ENCODE data around the gene VPS35L. TPM values are rescaled to one million over a fixed set of nuclear protein-coding genes. Genes with fewer than 3 reads are reported as not detected.

VPS35L gene
- polyA plus RNA-seq, 1 experiment = 67.1 TPM

DNA sequence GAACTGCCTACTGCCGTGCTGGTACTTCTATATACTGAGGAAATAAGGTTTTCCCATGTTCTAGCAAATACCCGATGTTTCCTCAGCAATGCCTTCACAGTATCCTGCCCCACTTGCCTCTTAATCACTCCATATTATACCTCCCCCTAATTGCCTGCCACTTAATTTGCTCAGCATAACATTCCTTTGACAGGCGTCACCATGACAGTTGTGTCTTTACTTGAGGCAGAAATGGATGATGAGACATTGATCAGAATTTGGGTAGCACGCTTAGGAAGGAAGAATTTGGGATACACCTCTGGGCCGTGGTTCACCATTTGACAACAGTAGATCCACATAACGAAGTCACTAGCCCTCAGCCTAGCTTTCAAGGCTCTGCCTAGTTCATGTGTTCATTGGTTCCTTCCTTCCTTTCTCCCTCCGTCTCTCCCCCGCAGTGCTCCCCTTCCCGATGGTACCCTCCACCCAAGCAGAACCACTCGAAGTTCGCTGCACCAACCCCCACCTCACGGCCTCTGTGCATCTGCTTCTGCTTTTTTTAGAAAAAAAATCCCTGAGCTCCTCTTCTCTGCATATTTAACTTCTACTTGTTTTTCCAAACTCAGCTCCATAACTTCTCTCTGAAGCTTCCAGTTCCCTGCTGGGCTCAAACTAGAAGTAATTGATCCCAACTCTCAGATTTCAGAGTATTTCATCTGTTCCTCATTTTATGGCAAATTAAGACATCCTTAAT lies 182.0 kb downstream of the VPS35L start:
- Histone ChIP-seq H3K9me3 (ENCODE audit: control insufficient read depth, insufficient read depth, low read length) (no peaks in the 10 kb centered on the region), H3K4me3 (ENCODE audit: low read depth, low read length) (no peak overlapping the region), H3K27ac (ENCODE audit: low read depth, low read length) (no peak overlapping the region), H3K27me3 (ENCODE audit: control insufficient read depth, insufficient read depth, low read length) (no peaks in the 10 kb centered on the region)
- POLR2A ChIA-PET = no interaction called here
- TF ChIP-seq, protein P1, sequence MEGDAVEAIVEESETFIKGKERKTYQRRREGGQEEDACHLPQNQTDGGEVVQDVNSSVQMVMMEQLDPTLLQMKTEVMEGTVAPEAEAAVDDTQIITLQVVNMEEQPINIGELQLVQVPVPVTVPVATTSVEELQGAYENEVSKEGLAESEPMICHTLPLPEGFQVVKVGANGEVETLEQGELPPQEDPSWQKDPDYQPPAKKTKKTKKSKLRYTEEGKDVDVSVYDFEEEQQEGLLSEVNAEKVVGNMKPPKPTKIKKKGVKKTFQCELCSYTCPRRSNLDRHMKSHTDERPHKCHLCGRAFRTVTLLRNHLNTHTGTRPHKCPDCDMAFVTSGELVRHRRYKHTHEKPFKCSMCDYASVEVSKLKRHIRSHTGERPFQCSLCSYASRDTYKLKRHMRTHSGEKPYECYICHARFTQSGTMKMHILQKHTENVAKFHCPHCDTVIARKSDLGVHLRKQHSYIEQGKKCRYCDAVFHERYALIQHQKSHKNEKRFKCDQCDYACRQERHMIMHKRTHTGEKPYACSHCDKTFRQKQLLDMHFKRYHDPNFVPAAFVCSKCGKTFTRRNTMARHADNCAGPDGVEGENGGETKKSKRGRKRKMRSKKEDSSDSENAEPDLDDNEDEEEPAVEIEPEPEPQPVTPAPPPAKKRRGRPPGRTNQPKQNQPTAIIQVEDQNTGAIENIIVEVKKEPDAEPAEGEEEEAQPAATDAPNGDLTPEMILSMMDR (IDR thresholded peaks at IDR 0.05; ENCODE audit: low read depth, low read length) = no peak
- CTCF ChIA-PET = no interaction called here
- DNase-seq (ENCODE audit: low read depth, low spot score) = no peak

DNA sequence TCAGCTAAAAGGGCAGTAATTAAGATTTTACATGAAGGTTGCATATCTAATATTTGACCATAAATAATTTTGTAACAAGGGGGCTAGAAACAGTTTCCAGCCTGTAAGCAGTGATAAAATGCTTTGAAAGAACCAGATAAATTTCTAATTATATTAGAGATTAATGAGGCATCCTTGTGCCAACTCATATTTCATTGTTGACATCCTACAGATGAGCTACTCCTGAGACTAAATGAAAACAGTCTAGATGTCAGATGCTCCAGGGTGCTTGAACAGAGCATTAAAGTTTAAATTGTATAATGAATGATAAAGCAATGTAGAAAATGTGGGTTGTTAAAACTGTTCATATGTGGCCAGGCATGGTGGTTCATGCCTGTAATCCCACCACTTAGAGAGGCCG lies 185.9 kb downstream of the VPS35L start:
- Histone ChIP-seq H3K4me3 (ENCODE audit: low read depth, low read length) (no peak overlapping the region), H3K9me3 (ENCODE audit: control insufficient read depth, insufficient read depth, low read length) (no peaks in the 10 kb centered on the region), H3K27ac (ENCODE audit: low read depth, low read length) (no peak overlapping the region), H3K27me3 (ENCODE audit: control insufficient read depth, insufficient read depth, low read length) (no peaks in the 10 kb centered on the region)
- POLR2A ChIA-PET = interaction anchor here (0.6 kb wide), 1 partner anchor 19 kb away, joined by 3 read pairs; no protein-coding TSS in a partner anchor
- CTCF ChIA-PET = interaction anchor here (0.9 to 1.3 kb wide), 2 partner anchors 24 to 158 kb away, joined by 3 read pairs; no protein-coding TSS in a partner anchor
- TF ChIP-seq, protein P1 (IDR thresholded peaks at IDR 0.05; ENCODE audit: low read depth, low read length) = no peak
- DNase-seq (ENCODE audit: low read depth, low spot score) = no peak

DNA sequence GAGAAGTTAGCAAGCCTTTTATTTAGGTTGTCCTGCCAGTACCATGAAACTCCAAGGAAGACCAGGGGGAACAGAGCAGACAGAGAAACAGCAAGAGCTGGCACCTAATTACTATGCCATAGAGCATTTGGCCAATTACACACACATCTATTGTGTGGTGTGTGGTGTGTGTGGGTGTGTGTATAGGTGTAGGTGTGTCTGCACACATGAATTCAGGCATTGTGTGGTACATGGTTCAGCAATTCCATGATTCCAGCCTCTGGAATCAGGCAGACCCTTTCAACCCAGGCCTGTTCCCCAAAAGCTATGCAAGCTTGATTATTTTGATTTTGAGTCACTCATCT lies 188.3 kb downstream of the VPS35L start:
- TF ChIP-seq, protein P1 (IDR thresholded peaks at IDR 0.05; ENCODE audit: low read depth, low read length) = no peak
- ChIA-PET CTCF (interaction anchor here (1.3 kb wide), 1 partner anchor 143 kb away, joined by 3 read pairs; no protein-coding TSS in a partner anchor), POLR2A (interaction anchor here (0.5 kb wide), 1 partner anchor 21 kb away, joined by 3 read pairs; no protein-coding TSS in a partner anchor)
- H3K9me3 ChIP-seq (ENCODE audit: control insufficient read depth, insufficient read depth, low read length) = no peaks in the 10 kb centered on the region
- H3K27me3 ChIP-seq (ENCODE audit: control insufficient read depth, insufficient read depth, low read length) = no peaks in the 10 kb centered on the region
- no peak overlapping the region for H3K4me3 ChIP-seq (ENCODE audit: low read depth, low read length)
- no peak overlapping the region for H3K27ac ChIP-seq (ENCODE audit: low read depth, low read length)
- DNase-seq (ENCODE audit: low read depth, low spot score) = no peak

DNA sequence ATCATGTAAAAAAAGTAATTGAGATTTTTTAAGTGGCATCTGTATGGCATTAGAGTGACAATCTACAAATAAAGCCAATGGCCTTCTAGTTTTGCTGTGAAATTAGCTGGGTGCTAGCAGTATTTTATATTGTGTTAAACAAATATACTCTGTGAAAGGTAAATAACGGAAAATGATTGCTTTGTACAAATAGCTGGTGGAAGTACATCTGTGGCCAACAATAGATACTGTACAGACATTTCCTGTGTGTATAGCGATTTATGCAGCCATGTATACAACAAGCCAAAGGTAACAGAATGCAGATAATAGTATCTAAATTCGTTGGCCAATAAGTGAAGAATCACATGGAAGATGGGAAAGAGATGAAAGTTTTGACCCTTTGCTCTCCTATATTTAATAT lies 189.2 kb downstream of the VPS35L start:
- POLR2A ChIA-PET = no interaction called here
- DNase-seq (ENCODE audit: low read depth, low spot score) = no peak
- Histone ChIP-seq H3K27ac (ENCODE audit: low read depth, low read length) (no peak overlapping the region), H3K4me3 (ENCODE audit: low read depth, low read length) (no peak overlapping the region), H3K9me3 (ENCODE audit: control insufficient read depth, insufficient read depth, low read length) (no peaks in the 10 kb centered on the region), H3K27me3 (ENCODE audit: control insufficient read depth, insufficient read depth, low read length) (no peaks in the 10 kb centered on the region)
- CTCF ChIA-PET = no interaction called here
- TF ChIP-seq, protein P1 (IDR thresholded peaks at IDR 0.05; ENCODE audit: low read depth, low read length) = no peak

DNA sequence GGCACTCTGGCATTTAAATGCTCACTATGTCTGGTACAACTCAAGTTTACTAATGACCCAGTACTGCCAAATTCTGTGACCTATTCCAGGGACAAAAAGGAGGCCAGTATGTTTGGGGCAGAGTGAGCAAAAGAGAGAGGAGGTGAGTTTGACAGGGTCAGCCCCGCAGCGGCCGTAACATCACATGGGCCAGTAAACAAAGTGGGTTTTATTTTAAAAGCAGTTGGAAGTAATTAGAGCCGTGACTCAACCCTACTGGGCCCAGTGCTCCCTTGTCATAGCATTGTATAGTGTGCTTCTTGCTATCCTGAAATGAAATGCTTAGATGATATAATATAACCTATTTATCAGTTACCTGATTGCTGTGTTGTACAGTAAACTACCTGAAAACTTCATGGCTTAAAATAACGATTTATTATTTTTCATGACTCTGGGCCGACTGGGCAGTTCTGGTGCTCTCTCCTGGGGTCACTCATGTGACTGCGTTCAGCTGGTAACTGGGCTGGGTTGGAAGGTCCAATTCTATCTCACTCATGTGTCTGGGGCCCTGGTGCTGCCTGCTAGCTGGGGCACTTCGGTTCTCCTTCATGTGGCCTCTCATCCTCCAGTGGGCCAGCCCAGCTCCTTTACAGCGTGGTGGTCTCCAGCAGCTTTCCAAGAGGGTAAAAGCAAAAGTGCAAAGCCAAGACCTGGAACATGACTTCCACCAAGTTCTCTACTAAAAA lies 189.9 kb downstream of the VPS35L start:
- Histone ChIP-seq H3K4me3 (ENCODE audit: low read depth, low read length) (no peak overlapping the region), H3K9me3 (ENCODE audit: control insufficient read depth, insufficient read depth, low read length) (no peaks in the 10 kb centered on the region), H3K27me3 (ENCODE audit: control insufficient read depth, insufficient read depth, low read length) (no peaks in the 10 kb centered on the region), H3K27ac (ENCODE audit: low read depth, low read length) (peak overlapping the region; percentile 33)
- ChIA-PET CTCF (no interaction called here), POLR2A (no interaction called here)
- DNase-seq (ENCODE audit: low read depth, low spot score) = peak; percentile 27
- TF ChIP-seq, protein P1 (IDR thresholded peaks at IDR 0.05; ENCODE audit: low read depth, low read length) = no peak

All from AG04450 (cell line).